NCI-H526 (cell line): Measurements from ENCODE around the gene ARHGEF25.
"Not testable (repeated sequence)": the region's sequence is repeated elsewhere in the genome, so short reads cannot be mapped to it uniquely, and the experiment has no call there.

Experiments used
- DNase-seq, 2 experiments: peaks; one replicate each; lab custom pipeline; 2025; lab: John Stamatoyannopoulos, UW

ARHGEF25 gene

DNA sequence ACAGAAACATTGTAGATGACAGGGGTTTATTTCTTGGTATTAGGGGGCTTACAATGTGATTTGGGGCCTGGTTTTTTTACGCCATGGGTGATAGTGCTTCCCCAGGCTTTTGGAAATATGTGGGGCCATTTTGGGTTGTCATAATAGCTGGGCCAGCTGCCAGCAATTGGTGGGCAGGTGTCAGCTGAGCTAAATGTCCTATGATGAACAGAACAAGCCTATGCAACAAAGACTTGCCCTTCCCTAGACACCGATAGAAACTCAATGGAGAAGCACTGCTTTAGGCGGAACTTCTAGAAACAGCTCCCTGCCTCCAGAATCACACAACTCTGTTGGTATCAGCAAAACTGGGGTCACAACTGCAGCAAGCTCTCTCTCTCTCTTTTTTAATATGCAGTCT lies 26.9 kb downstream of the ARHGEF25 start:
- DNase-seq: no peak

DNA sequence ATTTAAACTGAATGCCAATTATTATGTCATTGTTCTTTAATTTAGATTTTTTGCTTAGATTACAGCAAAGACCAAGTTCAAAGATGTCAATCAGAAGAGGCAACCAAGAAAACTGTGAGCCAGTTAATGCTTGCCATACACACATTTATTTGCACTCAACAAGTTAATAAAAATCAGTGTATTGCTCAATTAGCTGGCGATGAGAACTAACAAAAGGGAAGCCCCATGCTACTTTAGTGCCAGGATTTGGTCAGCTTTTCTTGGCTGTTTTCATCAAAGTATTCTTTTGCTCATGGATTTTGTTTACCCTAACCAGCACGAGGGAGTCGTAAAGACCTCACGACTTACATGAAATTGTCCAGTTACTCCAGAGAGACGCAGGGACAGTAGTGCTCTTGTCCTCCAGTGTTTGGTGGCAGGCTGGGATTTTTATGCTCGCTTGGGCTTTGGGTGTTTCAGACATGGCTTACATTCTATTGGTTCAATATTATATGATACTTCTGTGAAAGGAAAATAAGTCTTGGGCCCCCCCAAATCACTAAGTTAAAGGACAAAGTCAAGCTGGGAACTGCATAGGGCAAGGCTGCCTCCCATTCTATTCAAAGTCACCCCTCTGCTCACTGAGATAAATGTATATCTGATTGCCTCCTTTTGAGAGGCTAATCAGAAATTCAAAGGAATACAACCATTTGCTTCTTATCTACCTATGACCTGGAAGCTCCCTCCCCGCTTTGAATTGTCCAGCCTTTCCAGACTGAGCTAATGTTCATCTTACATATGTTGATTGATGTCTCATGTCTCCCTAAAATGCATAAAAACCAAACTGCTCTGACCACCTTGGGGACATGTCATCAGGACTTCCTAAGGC lies 29.2 kb downstream of the ARHGEF25 start:
- DNase-seq: no peak

DNA sequence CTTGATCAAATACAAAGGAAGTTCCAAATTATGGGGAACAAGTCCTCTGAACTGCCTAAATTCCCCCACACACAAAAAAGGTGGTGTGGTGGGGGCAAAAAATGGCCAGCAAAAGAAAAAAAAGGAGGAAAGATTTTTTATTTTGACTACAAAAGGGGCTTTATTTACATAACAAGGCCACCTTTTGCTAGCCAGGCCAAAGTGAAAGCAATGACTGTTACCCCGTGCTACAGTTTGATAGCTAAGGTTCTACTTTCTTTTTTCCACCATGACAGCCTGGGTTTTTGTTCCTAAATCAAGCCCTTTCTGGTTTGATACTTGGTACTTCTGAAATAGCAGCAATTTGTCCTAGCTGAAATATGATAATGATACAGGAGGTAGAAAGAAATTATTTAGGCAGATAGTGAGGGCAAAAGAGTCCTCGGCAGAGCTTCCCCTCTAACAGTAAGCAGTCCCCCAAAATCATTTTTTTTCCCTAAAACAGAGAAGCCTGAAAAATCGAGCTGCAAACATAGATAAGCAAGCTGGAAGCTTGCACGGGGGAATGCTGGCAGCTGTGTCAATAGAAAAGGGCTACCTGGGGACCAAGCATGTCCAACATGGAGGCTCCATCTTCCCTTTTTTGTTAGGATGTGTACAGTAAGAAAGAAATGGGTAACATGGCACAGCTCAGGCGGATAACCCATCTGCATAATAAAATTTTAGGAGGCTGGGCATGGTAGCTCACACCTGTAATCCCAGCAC lies 30.6 kb downstream of the ARHGEF25 start:
- no peak for DNase-seq

DNA sequence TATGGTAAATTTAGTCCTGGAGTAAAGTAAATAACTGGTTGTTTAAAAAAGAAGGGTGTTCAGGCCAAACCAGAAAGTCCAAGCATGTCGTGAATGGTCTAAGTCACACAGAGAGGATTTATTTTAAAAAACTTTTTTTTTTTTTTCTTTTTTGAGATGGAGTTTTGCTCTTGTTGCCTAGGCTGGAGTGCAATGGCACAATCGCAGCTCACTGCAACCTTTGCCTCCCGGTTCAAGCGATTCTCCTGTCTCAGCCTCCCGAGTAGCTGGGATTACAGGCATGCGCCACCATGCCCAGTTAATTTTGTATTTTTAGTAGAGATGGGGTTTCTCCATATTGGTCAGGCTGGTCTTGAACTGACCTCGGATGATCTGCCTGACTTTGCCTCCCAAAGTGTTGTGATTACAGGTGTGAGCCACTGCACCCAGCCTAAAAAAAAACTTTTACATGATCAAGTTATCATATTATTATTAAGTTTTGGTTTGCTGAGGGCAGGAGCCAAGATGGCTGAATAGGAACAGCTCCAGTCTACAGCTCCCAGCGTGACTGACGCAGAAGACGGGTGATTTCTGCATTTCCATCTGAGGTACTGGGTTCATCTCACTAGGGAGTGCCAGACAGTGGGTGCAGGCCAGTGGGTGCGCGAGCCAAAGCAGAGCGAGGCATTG lies 34.9 kb downstream of the ARHGEF25 start:
- not testable (repeated sequence) for DNase-seq

DNA sequence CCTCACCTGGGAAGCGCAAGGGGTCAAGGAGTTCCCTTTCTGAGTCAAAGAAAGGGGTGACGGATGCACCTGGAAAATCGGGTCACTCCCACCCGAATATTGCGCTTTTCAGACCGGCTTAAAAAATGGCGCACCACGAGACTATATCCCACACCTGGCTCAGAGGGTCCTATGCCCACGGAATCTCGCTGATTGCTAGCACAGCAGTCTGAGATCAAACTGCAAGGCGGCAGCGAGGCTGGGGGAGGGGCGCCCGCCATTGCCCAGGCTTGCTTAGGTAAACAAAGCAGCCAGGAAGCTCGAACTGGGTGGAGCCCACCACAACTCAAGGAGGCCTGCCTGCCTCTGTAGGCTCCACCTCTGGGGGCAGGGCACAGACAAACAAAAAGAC lies 35.4 kb downstream of the ARHGEF25 start:
- DNase-seq: not testable (repeated sequence)

DNA sequence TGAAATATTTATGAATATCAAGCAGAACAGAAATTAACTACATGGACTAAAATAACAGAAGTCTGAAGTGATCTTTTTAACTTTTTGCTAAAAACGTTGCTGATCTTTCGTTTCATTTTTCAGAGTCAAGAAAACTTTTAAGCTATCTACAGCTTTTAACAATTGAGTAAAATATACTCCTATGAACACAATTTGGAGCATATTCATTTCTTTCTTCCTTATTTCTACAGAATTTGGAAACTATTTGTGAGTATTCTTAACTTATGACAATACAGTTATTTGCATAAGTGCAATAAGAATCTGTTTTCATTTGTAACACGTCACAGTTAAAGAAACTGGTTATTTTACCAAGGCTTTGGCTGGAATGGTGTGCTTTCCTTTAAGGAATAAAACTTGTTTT lies 42.8 kb downstream of the ARHGEF25 start:
- no peak for DNase-seq

DNA sequence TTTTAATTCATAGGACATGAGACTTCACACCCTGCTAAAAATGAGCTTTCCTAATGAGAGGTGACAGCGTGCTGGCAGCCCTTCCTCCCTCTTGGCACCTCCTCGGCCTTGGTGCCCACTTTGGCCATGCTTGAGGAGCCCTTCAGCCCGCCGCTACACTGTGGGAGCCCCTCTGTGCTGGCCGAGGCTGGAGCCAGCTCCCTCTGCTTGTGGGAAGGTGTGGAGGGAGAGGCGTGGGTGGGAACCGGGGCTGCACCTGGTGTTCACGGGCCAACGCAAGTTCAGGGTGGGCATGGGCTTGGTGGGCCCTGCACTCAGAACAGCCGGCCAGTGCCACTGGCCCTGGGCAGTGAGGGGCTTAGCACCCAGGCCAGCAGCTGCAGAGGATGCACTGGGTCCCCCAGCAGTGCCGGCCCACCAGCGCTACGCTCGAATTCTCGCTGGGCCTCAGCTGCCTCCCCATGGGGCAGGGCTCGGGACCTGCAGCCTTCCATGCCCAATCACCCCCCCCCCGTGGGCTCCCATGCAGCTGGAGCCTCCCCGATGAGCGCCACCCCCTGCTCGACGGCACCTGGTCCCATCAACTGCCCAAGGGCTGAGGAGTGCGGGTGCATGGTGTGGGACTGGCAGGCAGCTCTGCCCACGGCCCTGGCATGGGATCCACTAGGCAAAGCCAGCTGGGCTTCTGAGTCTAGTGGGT lies 44.5 kb downstream of the ARHGEF25 start:
- no peak for DNase-seq

DNA sequence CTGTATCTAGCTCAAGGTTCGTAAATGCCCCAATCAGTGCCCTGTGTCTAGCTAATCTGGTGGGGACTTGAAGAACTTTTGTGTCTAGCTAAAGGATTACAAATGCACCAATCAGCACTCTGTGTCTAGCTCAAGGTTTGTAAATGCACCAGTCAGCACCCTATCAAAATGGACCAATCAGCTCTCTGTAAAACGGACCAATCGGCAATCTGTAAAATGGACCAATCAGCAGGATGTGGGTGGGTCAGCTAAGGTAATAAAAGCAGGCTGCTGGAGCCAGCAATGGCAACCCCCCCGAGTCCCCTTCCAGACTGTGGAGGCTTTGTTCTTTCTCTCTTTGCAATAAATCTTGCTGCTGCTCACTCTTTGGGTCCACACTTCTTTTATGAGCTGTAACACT lies 45.2 kb downstream of the ARHGEF25 start:
- not testable (repeated sequence) for DNase-seq

DNA sequence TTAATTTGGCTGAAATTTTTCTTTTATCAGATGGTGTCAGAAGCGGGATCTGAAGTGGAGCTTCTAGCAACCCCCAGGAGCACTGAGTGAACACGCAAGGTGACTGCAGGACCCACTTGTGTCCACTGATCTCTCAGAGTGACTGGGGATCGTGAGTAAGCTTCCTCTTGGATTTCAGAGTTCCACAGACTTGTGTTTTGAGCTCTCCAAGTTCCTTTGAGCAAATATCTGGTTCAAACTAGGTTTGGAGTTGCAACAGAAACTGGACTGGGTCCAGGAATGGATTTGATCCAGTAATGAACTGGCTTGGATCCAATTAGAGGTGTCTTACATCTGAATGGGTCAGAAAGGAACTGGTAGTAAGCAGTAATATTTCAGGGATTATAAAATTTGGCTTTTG lies 46.5 kb downstream of the ARHGEF25 start:
- DNase-seq: no peak

DNA sequence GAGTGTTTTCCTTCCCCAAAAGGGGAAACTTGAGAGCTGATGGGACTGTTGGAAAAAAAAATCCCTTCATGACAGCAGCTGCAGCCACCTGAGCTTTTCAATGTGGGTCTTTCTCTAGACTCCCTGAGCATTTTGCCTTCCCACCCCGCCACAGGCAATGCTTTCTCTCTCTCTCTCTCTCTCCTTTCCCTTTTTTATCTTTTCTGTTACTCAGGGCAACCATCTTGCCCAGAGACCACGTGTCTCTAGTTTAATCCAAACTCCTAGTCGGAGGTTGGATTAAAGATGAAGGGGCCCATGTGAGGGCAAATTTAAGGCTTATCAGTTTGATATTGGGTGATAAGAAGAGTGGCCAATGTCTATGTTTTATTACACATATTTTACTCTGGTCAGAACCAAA lies 47.7 kb downstream of the ARHGEF25 start:
- DNase-seq: no peak

DNA sequence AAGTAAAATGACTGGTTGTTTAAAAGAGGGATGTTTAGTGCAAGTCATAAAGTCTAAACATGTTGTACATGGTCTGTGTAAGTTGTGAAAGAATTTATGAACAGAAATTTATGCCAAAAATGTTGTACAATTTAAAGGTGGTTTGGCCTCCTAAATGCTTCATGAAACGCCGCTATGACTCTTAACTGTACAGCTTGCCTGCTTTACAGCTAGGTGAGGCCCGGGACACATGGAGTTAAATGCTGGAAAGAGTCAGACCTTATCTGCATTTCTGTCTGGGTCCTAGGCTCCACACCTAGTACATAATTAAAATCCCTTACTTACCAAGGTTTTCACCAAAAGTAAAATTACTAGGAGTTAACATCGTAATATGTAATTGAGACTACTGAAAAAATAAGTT lies 50.1 kb downstream of the ARHGEF25 start:
- DNase-seq: no peak

DNA sequence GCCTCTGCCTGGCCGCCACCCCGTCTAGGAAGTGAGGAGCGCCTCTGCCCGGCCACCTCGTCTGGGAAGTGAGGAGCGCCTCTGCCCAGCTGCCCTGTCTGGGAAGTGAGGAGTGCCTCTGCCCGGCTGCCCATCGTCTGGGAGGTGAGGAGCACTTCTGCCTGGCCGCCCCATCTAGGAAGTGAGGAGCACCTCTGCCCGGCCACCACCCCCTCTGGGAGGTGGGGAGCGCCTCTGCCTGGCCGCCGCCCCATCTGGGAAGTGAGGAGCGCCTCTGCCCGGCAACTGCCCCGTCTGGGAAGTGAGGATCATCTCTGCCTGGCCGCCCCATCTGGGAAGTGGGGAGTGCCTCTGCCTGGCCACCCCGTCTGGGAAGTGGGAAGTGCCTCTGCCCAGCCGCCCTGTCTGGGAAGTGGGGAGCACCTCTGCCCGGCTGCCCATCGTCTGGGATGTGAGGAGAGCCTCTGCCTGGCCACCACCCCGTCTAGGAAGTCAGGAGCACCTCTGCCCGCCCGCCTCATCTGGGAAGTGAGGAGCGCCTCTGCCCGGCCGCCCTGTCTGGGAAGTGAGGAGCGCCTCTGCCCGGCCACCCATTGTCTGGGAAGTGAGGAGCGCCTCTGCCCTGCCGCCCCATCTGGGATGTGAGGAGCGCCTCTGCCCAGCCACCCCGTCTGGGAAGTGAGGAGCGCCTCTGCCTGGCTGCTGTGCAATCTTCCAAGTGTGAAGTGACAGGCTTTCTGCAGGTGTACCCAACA lies 54.0 kb downstream of the ARHGEF25 start:
- not testable (repeated sequence) for DNase-seq
